Muscle layer of colon (tissue), 2 donors: ENCODE measurements around the gene PEX11G.
A peak's percentile ranks its signal among the peaks of the same experiment; 100 is the strongest.

Experiments
- H3K27ac ChIP-seq: one replicate; pipeline ENCODE4 v1.7.0; 2013; ENCODE audit warnings: low read depth, mild to moderate bottlenecking, low read length, moderate library complexity
- H3K27me3 ChIP-seq, 2 donors: one replicate each; pipeline ENCODE4 v1.7.0; 2013; ENCODE audit warnings: low read length in 2 of 2, mild to moderate bottlenecking in 2 of 2; ENCODE audit not compliant: insufficient read depth in 2 of 2, control insufficient read depth in 1 of 2
- H3K36me3 ChIP-seq: one replicate; pipeline ENCODE4 v1.7.0; 2013; ENCODE audit warnings: mild to moderate bottlenecking, low read length; ENCODE audit not compliant: insufficient read depth
- H3K4me1 ChIP-seq: one replicate; pipeline ENCODE4 v1.7.0; 2013; ENCODE audit warnings: mild to moderate bottlenecking, low read length; ENCODE audit not compliant: insufficient read depth
- H3K4me3 ChIP-seq, 2 donors: one replicate each; pipeline ENCODE4 v1.7.0; 2013; ENCODE audit warnings: low read length in 2 of 2, low read depth in 1 of 2, mild to moderate bottlenecking in 1 of 2, moderate library complexity in 1 of 2
- H3K9ac ChIP-seq: one replicate; pipeline ENCODE4 v1.7.0; 2013; ENCODE audit warnings: low read length
- H3K9me3 ChIP-seq: one replicate; pipeline ENCODE4 v1.7.0; 2013; ENCODE audit warnings: mild to moderate bottlenecking, low read length
- donor health status: abdominal sarcoma.
- donor health status: Adenocarcinoma of cecum.

The PEX11G gene

GRCh38 chr19:7505682-7506384, 17.0 kb upstream of the PEX11G start:
- Histone ChIP-seq H3K4me1 (peaks cover 5% of the 10 kb centered on the region), H3K36me3 (no peaks in the 10 kb centered on the region), H3K27me3 (peaks cover 6 to 34% of the 10 kb centered on the region in 2 donors), H3K9me3 (no peaks in the 10 kb centered on the region), H3K27ac (no peak overlapping the region), H3K9ac (no peak overlapping the region), H3K4me3 (no peak overlapping the region)

- H3K9ac ChIP-seq = no peak overlapping the region
- H3K4me3 ChIP-seq = no peak overlapping the region
- H3K36me3 ChIP-seq = no peaks in the 10 kb centered on the region
- H3K27ac ChIP-seq = no peak overlapping the region
- peaks cover 6 to 38% of the 10 kb centered on the region in 2 donors for H3K27me3 ChIP-seq
- no peaks in the 10 kb centered on the region for H3K9me3 ChIP-seq
- H3K4me1 ChIP-seq = peaks cover 5% of the 10 kb centered on the region
These were observed 16.4 kb upstream of the PEX11G start for GRCh38 chr19:7505288-7505681.

- Histone ChIP-seq H3K27ac (no peak overlapping the region), H3K4me1 (peaks cover 5% of the 10 kb centered on the region), H3K36me3 (no peaks in the 10 kb centered on the region), H3K9ac (no peak overlapping the region), H3K4me3 (no peak overlapping the region), H3K27me3 (peaks cover 6 to 38% of the 10 kb centered on the region in 2 donors), H3K9me3 (no peaks in the 10 kb centered on the region)
These were observed 15.8 kb upstream of the PEX11G start for GRCh38 chr19:7504684-7505083.

GRCh38 chr19:7502552-7502951, 13.7 kb upstream of the PEX11G start:
- no peak overlapping the region for H3K9ac ChIP-seq
- H3K36me3 ChIP-seq = no peaks in the 10 kb centered on the region
- peaks cover 5% of the 10 kb centered on the region for H3K4me1 ChIP-seq
- H3K27ac ChIP-seq = no peak overlapping the region
- no peak overlapping the region for H3K4me3 ChIP-seq
- no peaks in the 10 kb centered on the region for H3K9me3 ChIP-seq
- H3K27me3 ChIP-seq = peaks cover 6 to 38% of the 10 kb centered on the region in 2 donors

GRCh38 chr19:7500811-7501450, 12.1 kb upstream of the PEX11G start:
- H3K4me3 ChIP-seq = peak overlapping the region; percentile 14 to 48
- H3K4me1 ChIP-seq = peaks cover 5% of the 10 kb centered on the region
- no peaks in the 10 kb centered on the region for H3K36me3 ChIP-seq
- no peaks in the 10 kb centered on the region for H3K9me3 ChIP-seq
- H3K27ac ChIP-seq = no peak overlapping the region
- H3K27me3 ChIP-seq = peaks cover 6 to 33% of the 10 kb centered on the region in 2 donors
- no peak overlapping the region for H3K9ac ChIP-seq

GRCh38 chr19:7497292-7497691, 8.5 kb upstream of the PEX11G start:
- peaks cover 2 to 11% of the 10 kb centered on the region in 2 donors for H3K27me3 ChIP-seq
- H3K4me3 ChIP-seq = no peak overlapping the region
- no peak overlapping the region for H3K27ac ChIP-seq

GRCh38 chr19:7494416-7495098, 5.7 kb upstream of the PEX11G start:
- Histone ChIP-seq H3K36me3 (no peaks in the 10 kb centered on the region), H3K9ac (no peak overlapping the region), H3K27me3 (no peaks in the 10 kb centered on the region), H3K4me3 (no peak overlapping the region), H3K27ac (no peak overlapping the region), H3K4me1 (no peaks in the 10 kb centered on the region), H3K9me3 (no peaks in the 10 kb centered on the region)

More at GRCh38 chr19:7497292-7497691, 8.5 kb upstream of the PEX11G start:
- no peaks in the 10 kb centered on the region for H3K4me1 ChIP-seq
- no peak overlapping the region for H3K9ac ChIP-seq
- H3K36me3 ChIP-seq = no peaks in the 10 kb centered on the region
- H3K9me3 ChIP-seq = no peaks in the 10 kb centered on the region

- H3K27ac ChIP-seq = no peak overlapping the region
These were observed 3.7 kb upstream of the PEX11G start for GRCh38 chr19:7492558-7492957.

GRCh38 chr19:7492142-7492541, 3.3 kb upstream of the PEX11G start:
- H3K36me3 ChIP-seq = no peaks in the 10 kb centered on the region
- H3K4me1 ChIP-seq = peaks cover 5% of the 10 kb centered on the region
- no peak overlapping the region for H3K4me3 ChIP-seq
- H3K27ac ChIP-seq = no peak overlapping the region
- H3K9me3 ChIP-seq = no peaks in the 10 kb centered on the region
- no peak overlapping the region for H3K9ac ChIP-seq
- H3K27me3 ChIP-seq = no peaks in the 10 kb centered on the region

More at GRCh38 chr19:7492558-7492957, 3.7 kb upstream of the PEX11G start:
- Histone ChIP-seq H3K4me3 (no peak overlapping the region), H3K27me3 (no peaks in the 10 kb centered on the region), H3K9ac (no peak overlapping the region), H3K36me3 (no peaks in the 10 kb centered on the region), H3K4me1 (peaks cover 5% of the 10 kb centered on the region), H3K9me3 (no peaks in the 10 kb centered on the region)

GRCh38 chr19:7489609-7490044, 792 bp upstream of the PEX11G start:
- Histone ChIP-seq H3K4me1 (peaks cover 5% of the 10 kb centered on the region), H3K9ac (no peak overlapping the region), H3K27me3 (no peaks in the 10 kb centered on the region), H3K27ac (no peak overlapping the region), H3K4me3 (peak overlapping the region in 1 of 2 donors; percentile 78), H3K36me3 (no peaks in the 10 kb centered on the region), H3K9me3 (no peaks in the 10 kb centered on the region)

- no peak overlapping the region for H3K27ac ChIP-seq
- no peaks in the 10 kb centered on the region for H3K36me3 ChIP-seq
- H3K9me3 ChIP-seq = no peaks in the 10 kb centered on the region
- no peak overlapping the region for H3K4me3 ChIP-seq
- no peak overlapping the region for H3K9ac ChIP-seq
- H3K27me3 ChIP-seq = no peaks in the 10 kb centered on the region
- peaks cover 5% of the 10 kb centered on the region for H3K4me1 ChIP-seq
These were observed 1.9 kb downstream of the PEX11G start for GRCh38 chr19:7486923-7487322.
